H1 (cell line): ENCODE data around the gene SEMA4C. TPM values are rescaled to one million over a fixed set of nuclear protein-coding genes. Genes with fewer than 3 reads are reported as not detected.

Experiments used
- CHD2 ChIP-seq: IDR thresholded peaks from 2 replicates; pipeline ENCODE4 v1.6.1; 2012; ENCODE audit warnings: low read length, improper control_type of control experiment
- FOSL1 ChIP-seq: IDR thresholded peaks from 2 replicates; pipeline ENCODE4 v1.6.1; 2011; ENCODE audit warnings: mild to moderate bottlenecking, low read depth, low read length, moderate library complexity; ENCODE audit not compliant: insufficient read depth
- POLR2A ChIP-seq, 2 experiments: IDR thresholded peaks; 1 replicate in 1 of 2; 2 replicates in 1 of 2; pipeline ENCODE4 v1.6.1; 2011; ENCODE audit warnings: low read depth in 2 of 2, low read length in 2 of 2, mild to moderate bottlenecking in 2 of 2; ENCODE audit errors: control extremely low read depth in 1 of 2
- POLR2AphosphoS5 ChIP-seq: IDR thresholded peaks from 2 replicates; pipeline ENCODE4 v1.6.1; 2011; ENCODE audit warnings: low read depth, low read length
- polyA plus RNA-seq, 7 experiments: library from polyadenylated mRNA; depleted of rRNA in 3 of 7; stranded (reverse) in 5 of 7; unstranded in 2 of 7; fragments of >200 nt in 5 of 7; fragments of 200-250 nt in 2 of 7; gene quantifications; 1 replicate in 5 of 7; 2 replicates in 1 of 7; 4 replicates in 1 of 7; pipeline versions ENCODE4 v1.2.1 to v1.2.3, GENCODE V29; 2011 to 2013; ENCODE audit warnings: missing spikeins in 2 of 7, mixed read lengths in 2 of 7
- total RNA-seq: library from RNA; stranded (reverse); fragmentation: NEBNext Ultra II Directional; extraction: Animal tissue kit (Norgen Biotek cat#: 25700); gene quantifications from 2 replicates; pipeline ENCODE4 v1.2.1, GENCODE V29; 2021
- TF ChIP-seq, protein P1 (sequence below): IDR thresholded peaks from 2 replicates; pipeline ENCODE4 v1.6.1; 2011; ENCODE audit warnings: low read length, improper control_type of control experiment

Gene SEMA4C
- total and polyA plus RNA-seq, 2 of the 8 experiments (the other 6 are each of a cell fraction or from before 2014, with no cell fraction given) = 47.5 to 67.3 TPM

DNA sequence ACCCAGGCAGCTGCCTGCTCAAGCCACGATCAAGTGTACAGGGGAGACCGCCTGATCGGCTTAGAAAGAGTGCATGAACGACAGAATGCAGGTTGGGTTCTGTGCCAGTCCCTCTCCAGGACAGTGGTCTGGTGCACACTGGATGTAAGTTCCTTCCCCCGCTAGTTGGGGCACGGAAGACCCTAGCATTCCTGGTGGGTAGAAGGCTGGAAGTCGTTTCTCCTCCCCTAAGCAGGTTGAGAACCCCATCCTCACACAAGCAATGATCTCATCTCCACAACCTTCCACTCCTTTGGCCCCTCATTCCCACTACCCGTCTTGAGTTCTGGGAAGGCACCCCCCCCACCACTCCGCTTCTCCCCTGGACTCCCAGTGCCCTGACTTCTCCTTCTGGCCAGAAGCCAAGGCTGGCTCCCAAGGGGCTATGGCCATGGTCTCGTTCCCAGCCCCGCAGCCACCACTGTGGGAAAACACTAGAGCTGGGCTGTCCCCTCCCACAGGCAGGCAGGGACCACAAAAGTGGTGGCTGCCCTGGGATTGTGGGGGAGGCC, 10.7 kb downstream of the SEMA4C start (continued):
- TF ChIP-seq, protein P1, sequence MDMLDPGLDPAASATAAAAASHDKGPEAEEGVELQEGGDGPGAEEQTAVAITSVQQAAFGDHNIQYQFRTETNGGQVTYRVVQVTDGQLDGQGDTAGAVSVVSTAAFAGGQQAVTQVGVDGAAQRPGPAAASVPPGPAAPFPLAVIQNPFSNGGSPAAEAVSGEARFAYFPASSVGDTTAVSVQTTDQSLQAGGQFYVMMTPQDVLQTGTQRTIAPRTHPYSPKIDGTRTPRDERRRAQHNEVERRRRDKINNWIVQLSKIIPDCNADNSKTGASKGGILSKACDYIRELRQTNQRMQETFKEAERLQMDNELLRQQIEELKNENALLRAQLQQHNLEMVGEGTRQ = no peak
- no peak for TF ChIP-seq CHD2
- peak in 1 of 2 experiments; percentile 70; a peak in 1 of 3 replicates for TF ChIP-seq POLR2A (IDR thresholded peaks at IDR 0.05; ENCODE audit: control extremely low read depth in 1 of 2, low read depth in 2 of 2, low read length in 2 of 2)
- TF ChIP-seq POLR2AphosphoS5 = 0 out of 2 replicates have a peak, but pooled peaks have one; percentile 41
- no peak for TF ChIP-seq FOSL1
